ENCODE data around the gene OXCT1.
"Not testable (repeated sequence)": the region's sequence is repeated elsewhere in the genome, so short reads cannot be mapped to it uniquely, and the experiment has no call there.

The OXCT1 gene

DNA sequence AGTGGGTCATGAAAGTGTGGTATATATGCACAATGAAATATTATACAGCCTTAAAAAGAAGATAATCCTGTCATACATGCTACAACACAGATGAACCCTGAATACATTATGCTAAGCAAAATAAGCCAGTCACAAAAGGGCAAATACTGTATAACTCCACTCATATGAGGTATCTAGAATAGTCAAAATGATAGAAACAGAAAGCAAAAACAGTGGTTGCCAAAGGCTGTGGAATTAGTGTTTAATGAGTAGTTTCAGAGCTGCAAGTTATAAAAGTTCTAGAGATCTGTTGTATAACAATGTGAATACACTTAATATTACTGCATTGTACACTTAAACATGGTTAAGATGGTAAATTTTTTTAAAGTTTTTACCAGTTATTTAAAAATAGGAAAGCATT lies 135.0 kb downstream of the OXCT1 start:
- FAIRE-seq (peak; percentile 58), DNase-seq (ENCODE audit: insufficient read length, low spot score) (no peak)

DNA sequence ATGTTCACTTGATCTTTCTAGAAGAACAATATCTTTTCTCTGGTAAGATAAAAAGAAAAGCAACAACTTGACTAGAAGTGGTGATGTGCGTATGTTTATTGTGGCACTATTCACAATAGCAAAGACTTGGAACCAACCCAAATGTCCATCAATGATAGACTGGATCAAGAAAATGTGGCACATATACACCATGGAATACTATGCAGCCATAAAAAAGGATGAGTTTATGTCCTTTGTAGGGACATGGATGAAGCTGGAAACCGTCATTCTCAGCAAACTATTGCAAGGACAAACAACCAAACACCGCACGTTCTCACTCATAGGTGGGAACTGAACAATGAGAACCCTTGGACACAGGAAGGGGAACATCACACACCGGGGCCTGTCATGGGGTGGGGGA lies 140.8 kb downstream of the OXCT1 start:
- not testable (repeated sequence) for DNase-seq (ENCODE audit: insufficient read length, low spot score); FAIRE-seq

DNA sequence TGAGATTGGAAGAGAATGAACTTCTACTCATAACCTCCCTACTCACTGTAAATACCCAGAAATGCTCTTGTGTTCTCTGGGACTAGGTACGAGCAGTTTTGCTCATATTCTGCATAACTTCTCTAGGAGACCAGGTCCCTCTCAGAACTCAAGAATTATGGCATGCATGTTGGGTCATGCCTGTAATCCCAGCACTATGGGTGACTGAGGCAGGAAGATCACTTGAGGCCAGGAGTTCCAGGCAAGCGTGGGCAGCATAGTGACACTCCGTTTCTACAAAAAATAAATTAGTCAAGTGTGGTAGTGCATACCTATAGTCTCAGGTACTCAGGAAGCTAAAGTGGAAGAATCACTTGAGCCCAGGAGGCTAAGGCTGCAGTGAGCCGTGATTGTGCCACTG lies 141.9 kb downstream of the OXCT1 start:
- no peak for DNase-seq (ENCODE audit: insufficient read length, low spot score)
- FAIRE-seq, result no peak

DNA sequence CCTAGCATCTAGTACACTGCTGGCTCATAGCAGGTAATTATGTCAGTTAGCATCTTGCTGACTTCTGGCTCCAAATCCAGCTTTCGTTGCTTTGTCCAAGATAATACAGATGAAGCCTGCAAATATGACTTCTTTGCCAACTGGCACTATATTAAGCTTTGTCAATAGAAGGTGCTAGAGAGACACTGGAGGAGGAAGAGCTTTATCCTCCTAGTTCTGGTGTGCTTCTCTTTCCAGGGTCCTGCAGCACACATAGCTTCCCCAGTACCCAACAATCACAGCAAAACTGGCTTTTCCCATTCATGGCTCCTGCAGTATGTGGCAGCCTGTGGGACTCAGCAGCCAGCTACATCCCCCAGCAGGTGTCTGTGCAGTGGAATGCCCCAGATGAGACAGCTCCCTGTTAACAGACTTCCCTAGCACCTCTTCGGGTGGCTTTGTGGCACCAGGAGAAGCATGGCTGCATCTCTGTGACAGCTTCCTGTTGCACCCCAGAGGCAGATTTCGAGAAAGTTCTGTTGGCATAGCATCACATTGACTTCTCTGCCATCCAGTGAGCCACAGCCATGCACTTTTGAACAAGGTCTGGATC lies 147.8 kb downstream of the OXCT1 start:
- no peak for FAIRE-seq
- DNase-seq (ENCODE audit: insufficient read length, low spot score), result no peak

DNA sequence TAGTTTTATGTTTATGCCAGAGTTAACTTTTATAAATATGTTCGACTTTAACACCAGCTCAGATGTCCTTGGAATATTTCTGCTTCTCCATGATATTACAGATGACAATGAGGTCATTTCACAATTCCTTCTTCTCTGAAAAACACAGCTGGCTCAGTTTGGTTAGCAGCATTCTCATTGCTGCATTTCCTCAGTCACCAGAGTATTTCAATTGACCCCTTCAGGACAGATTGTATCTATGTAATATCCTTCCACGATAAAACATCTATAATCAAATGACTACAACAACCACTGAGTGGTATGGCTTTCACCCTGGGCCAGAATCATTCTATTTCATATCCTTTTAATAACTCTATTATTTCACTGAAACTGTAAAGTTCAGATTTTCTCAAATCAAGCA lies 148.7 kb downstream of the OXCT1 start:
- DNase-seq (ENCODE audit: insufficient read length, low spot score) (no peak), FAIRE-seq (no peak)

DNA sequence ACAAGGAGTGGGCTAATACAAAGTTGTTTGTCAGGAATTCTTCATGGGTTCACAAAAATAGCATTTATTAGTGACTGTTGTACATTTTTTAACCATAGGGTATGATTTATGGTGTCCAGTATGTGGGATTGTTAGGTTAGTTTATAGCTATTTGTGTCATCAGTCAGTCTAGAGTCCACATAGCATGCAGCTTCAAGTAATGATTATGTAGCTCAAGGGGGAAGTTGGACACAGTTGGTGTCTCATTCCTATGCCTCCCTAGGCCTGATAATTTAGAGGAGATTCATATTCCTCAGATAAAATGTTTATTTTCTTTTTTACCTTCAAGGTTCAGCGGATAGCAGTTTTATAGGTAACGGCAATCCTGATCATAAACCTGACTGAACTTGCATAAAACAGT lies 153.8 kb downstream of the OXCT1 start:
- FAIRE-seq (no peak), DNase-seq (ENCODE audit: insufficient read length, low spot score) (no peak)

DNA sequence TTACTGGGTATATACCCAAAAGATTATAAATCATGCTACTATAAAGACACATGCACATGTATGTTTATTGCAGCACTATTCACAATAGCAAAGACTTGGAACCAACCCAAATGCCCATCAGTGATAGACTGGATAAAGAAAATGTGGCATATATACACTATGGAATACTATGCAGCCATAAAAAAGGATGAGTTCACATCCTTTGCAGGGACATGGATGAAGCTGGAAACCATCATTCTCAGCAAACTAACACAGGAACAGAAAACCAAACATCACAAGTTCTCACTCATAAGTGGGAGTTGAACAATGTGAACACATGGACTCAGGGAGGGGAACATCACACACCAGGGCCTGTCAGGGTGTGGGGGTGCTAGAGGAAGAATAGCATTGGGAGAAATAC lies 155.8 kb downstream of the OXCT1 start:
- not testable (repeated sequence) for DNase-seq (ENCODE audit: insufficient read length, low spot score); FAIRE-seq

DNA sequence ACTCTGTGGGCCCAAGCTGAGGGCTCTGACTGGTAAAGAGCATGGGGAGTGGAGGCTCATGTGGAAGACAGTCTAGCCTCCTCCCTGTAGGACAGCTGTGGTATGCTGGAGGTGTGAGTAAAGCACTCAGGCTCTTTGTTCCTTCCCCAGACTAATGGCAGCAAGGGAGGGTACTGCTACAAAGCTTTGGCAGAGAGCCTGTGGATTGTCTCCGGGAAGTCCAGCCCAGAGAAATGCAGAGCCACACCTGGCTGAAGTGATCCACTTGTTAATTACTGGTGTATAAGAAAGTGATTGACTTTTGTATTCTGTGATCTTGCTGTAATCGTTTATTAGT lies 161.7 kb downstream of the OXCT1 start:
- no peak for DNase-seq (ENCODE audit: insufficient read length, low spot score)

DNA sequence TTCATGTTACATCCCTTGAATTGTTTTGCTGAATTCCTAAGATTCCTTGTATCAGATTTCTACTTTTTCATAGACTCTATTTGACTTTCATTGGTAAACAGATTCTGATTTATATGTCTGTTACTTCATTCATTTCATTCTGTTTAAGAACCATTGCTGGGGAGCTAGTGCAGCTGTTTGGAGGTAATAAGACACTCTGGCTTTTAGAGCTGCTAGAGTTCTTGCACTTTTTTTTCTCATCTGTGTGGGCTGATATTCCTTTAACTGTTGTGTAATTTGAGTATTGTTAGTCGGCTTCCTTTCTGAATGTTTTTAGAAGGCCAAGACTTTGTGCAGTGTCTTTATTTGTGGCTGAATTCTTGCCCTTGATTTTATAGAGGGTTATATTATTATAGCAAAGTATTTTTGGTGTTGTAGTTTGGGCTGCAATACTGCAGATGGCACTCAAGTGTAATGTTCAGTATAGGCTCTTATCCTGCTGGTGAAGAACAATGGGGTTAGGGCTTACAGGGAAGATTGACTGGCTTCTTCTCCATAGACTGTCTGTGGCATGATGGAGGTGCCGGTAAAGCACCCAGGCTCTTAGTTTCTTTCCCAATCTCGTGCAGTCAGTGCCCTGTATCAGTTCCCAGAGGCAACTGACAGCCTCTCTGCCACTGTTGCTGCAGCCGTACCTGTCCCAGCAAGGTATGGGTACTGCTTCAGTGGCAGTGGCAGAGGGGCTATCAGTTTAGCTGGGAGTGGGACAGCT lies 162.2 kb downstream of the OXCT1 start:
- peak; percentile 4 for DNase-seq (ENCODE audit: insufficient read length, low spot score)
- peak; percentile 56 for FAIRE-seq

More for the DNA sequence above, 161.7 kb downstream of the OXCT1 start:
- no peak for FAIRE-seq

DNA sequence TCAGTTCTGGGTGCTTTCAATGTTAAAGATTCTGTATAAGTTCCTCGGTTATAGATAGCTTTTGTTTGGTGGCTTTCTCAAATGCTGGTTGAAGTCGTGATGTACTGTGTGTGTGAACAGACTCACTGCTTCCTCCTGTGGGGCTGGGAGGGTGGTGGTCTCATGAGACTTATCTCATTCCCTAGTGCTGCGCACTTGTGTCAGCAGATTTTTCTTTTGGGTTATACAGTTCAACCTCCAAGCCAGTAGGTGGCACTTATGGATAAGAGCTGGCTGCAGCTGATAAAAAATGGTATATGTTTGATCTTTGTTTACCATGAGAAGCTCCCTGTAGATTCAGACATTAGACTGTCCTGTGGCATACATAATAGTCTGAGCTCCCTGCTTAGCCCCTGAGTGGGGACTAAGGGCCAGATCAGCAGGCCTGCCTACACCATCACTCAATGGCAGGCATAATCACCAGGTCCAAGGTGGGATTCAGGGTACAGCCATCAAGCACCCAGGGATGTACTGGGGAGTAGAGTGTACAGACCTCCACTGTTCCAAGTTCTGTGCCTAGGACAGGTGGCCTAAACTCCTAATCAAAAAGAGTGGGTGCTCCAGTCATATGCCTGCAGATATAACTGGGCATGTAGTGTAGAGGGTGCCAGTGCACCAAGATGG lies 174.2 kb downstream of the OXCT1 start:
- peak; percentile 6 for DNase-seq (ENCODE audit: insufficient read length, low spot score)
- FAIRE-seq, result peak; percentile 62

DNA sequence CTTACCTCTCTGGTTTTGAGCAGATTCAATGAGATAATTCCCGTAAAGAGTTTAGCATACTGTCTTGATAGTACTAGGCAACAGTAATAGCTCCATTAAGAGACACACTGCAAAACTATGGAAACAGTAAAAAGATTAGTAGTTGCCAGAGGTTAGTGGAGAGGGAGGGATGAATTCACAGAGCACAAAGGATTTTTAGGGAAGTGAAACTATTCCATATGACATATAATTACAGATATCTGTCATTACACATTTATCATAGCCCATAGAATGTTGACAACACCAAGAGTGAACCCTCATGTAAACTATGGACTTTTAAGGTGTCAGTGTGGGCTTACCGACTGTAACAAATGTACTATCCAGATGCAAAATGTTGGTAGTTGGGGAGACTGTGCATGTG lies 183.5 kb downstream of the OXCT1 start:
- no peak for FAIRE-seq
- no peak for DNase-seq (ENCODE audit: insufficient read length, low spot score)

DNA sequence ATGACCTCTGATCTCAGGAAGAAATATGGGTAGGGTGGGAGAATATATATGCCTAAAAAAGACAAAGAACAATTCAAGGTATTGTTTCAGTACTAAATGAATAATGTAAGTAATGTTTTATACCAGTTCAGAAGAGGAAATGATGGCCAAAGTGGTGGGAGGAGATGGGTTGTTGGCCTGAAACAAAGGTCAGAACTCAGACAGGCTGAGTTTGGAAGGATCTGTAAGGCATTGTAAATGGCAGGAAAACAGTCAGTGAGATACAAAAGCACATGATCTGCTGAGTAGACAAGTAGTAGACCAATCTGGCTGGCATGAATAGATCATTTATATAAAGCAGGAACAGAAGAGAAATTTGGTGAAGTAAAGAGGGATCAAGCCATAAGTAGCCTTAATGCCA lies 184.0 kb downstream of the OXCT1 start:
- FAIRE-seq, result no peak
- DNase-seq (ENCODE audit: insufficient read length, low spot score), result no peak

DNA sequence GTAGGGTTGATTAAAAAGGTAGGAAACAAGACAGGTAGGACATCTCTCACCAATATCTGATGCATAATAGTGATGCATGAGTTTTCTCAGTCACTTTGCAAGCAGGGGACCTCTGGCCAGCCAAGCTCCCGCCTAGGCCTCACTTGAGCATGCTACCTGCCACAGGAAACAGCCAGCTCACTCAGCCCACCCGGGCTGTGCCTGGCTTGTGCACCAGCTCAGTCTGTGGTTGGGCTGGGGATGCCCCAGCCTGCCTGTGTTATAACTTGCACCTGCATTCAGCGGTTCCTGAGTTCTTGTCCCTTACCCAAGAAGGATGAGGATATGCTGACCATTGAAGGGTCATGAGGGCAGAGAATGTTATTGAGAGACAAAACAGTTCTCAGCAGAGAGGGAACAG lies 187.0 kb downstream of the OXCT1 start:
- no peak for FAIRE-seq
- DNase-seq (ENCODE audit: insufficient read length, low spot score), result no peak

DNA sequence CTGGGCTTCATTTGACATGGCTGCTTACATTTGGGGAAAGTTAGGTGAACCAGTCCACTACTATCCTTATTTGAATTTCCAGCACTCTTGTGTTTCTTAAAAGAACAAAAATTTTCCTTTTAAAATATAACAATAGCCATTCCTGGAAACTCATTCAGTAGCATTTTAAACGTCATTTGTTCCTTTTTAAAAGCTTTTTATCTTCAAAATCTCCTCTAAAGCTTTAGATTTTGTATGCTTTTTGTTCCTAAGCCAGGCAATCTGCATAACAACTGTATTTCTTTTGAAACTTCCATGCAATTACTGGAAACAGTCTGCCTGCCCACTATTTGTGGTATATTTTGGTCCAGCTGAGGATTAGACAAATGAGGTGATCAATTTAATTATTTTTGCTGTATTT lies 187.6 kb downstream of the OXCT1 start:
- FAIRE-seq (no peak), DNase-seq (ENCODE audit: insufficient read length, low spot score) (no peak)

DNA sequence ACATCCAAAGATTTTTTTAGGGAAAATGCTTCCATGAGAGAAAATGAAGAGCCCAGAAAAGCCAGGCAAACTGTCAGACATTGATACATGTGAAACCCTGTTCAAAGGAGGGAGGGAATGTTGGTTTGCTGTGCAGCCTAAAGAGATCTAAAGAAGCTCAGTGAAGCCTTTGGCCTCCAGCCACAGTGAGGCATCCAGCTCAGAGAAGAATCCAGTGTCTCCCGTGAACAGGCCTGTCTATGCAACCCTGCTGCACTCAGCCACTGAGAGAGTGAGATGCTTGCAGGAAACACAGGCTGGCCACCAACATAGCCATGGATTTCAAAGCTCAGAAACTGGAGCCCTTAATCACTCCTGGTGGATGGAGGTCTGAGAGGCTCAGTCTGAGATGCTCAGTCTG lies 188.4 kb downstream of the OXCT1 start:
- FAIRE-seq, result no peak

More for the DNA sequence above, 188.4 kb downstream of the OXCT1 start:
- no peak for DNase-seq (ENCODE audit: insufficient read length, low spot score)

All from GM19239 (cell line).